ENCODE results near the gene PPARD. TPM values are rescaled to one million over a fixed set of nuclear protein-coding genes. Genes with fewer than 3 reads are reported as not detected.
A peak's percentile ranks its signal among the peaks of the same experiment; 100 is the strongest.

PPARD gene
- total and polyA plus RNA-seq, 12 donors = 12.9 to 21.0 (median 13.9) TPM

GRCh38 chr6:35413911-35414310, 71.6 kb downstream of the PPARD start:
- 91% methylated on average over 6 of the region's 6 CpGs for WGBS, 2 donors
- Histone ChIP-seq H3K27ac (no peak overlapping the region), H3K27me3 (no peaks in the 10 kb centered on the region), H3K4me1 (peaks cover 0 to 25% (median 16%) of the 10 kb centered on the region in 9 donors), H3K4me3 (no peak overlapping the region), H3K9me3 (no peaks in the 10 kb centered on the region), H3K36me3 (peaks cover 0 to 80% (median 20%) of the 10 kb centered on the region in 9 donors)
- ATAC-seq (no peak), DNase-seq (no peak)
- intact Hi-C loops (cut with DNase I) = loop anchor here in 4 of 10 donors (2.0 to 10.0 kb wide), 2 partner anchors 69 to 71 kb away; partner anchors contain the start of gene PPARD (in 4 of the 4)
- TF ChIP-seq, protein P1, sequence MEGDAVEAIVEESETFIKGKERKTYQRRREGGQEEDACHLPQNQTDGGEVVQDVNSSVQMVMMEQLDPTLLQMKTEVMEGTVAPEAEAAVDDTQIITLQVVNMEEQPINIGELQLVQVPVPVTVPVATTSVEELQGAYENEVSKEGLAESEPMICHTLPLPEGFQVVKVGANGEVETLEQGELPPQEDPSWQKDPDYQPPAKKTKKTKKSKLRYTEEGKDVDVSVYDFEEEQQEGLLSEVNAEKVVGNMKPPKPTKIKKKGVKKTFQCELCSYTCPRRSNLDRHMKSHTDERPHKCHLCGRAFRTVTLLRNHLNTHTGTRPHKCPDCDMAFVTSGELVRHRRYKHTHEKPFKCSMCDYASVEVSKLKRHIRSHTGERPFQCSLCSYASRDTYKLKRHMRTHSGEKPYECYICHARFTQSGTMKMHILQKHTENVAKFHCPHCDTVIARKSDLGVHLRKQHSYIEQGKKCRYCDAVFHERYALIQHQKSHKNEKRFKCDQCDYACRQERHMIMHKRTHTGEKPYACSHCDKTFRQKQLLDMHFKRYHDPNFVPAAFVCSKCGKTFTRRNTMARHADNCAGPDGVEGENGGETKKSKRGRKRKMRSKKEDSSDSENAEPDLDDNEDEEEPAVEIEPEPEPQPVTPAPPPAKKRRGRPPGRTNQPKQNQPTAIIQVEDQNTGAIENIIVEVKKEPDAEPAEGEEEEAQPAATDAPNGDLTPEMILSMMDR (IDR thresholded peaks at IDR 0.05) = no peak

GRCh38 chr6:35415065-35415891, 72.9 kb downstream of the PPARD start:
- Histone ChIP-seq H3K4me1 (peaks cover 0 to 33% (median 16%) of the 10 kb centered on the region in 9 donors), H3K36me3 (peaks cover 0 to 83% (median 20%) of the 10 kb centered on the region in 9 donors), H3K27ac (no peak overlapping the region), H3K9me3 (no peaks in the 10 kb centered on the region), H3K4me3 (no peak overlapping the region), H3K27me3 (no peaks in the 10 kb centered on the region)
- TF ChIP-seq, protein P1 (IDR thresholded peaks at IDR 0.05) = peak; percentile 21 to 77 (median 58)
- intact Hi-C loops (cut with DNase I) = loop anchor here in 6 of 10 donors (1.0 to 10.0 kb wide), 3 partner anchors 70 to 73 kb away; partner anchors contain the start of gene PPARD (in 6 of the 6)
- DNase-seq = peak; percentile 58 to 78
- ATAC-seq = peak; percentile 71 to 91 (median 82)
- 59 to 61% methylated on average over 7 of the region's 7 CpGs for whole genome bisulfite sequencing, 2 donors

GRCh38 chr6:35417979-35418661, 75.8 kb downstream of the PPARD start:
- Histone ChIP-seq H3K4me1 (peaks cover 0 to 30% (median 16%) of the 10 kb centered on the region in 9 donors), H3K27ac (peak overlapping the region in 1 of 10 donors; percentile 64), H3K9me3 (no peaks in the 10 kb centered on the region), H3K27me3 (no peaks in the 10 kb centered on the region), H3K36me3 (peaks cover 0 to 76% (median 12%) of the 10 kb centered on the region in 9 donors), H3K4me3 (no peak overlapping the region)
- intact Hi-C loops (cut with DNase I) = loop anchor here in 2 of 10 donors (10.0 kb wide), 1 partner anchor 73 kb away; the partner anchor contains the start of gene PPARD (in 2 of the 2)
- DNase-seq (no peak), ATAC-seq (peak in 1 of 8 donors; percentile 12)
- 83 to 89% methylated on average over 14 of the region's 14 CpGs for WGBS, 2 donors
- TF ChIP-seq, protein P1 (IDR thresholded peaks at IDR 0.05) = no peak

DNA sequence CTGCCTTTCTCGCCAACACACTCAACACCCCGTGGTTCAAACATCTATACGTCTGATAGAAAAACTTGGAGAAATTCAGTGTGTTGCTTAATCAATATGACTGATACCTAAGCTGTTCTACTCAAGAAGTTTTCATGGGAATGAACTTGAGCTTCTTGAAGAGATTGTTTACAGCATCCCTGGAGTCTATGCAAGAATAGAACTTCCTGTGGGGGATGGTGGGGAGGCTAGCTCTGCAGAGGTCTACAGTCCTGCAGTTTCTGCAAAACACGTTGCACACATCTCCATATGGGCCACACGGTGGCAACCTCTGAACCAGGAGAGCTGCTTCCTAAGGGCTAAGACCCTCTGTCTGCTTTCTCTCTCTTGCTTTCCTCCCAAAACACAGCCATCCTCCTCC, 77.1 kb downstream of the PPARD start:
- ATAC-seq (peak in 1 of 8 donors; percentile 44), DNase-seq (no peak)
- H3K9me3 ChIP-seq = no peaks in the 10 kb centered on the region
- TF ChIP-seq, protein P1 (IDR thresholded peaks at IDR 0.05) = peak in 2 of 9 donors; percentile 14 to 26
- no peaks in the 10 kb centered on the region for H3K27me3 ChIP-seq
- peaks cover 0 to 29% (median 14%) of the 10 kb centered on the region in 9 donors for H3K4me1 ChIP-seq
- no peak overlapping the region for H3K4me3 ChIP-seq
- intact Hi-C loops (cut with DNase I) = loop anchor here in 2 of 10 donors (10.0 kb wide), 1 partner anchor 75 kb away; the partner anchor contains the start of gene PPARD (in 2 of the 2)
- peaks cover 0 to 75% (median 16%) of the 10 kb centered on the region in 9 donors for H3K36me3 ChIP-seq
- WGBS, 2 donors = 55 to 61% methylated on average over 5 of the region's 5 CpGs
- H3K27ac ChIP-seq = peak overlapping the region in 2 of 10 donors; percentile 10 to 44
